Loucy (cell line): ENCODE data around the gene FUT7.

ENCODE experiments used
- CTCF ChIP-seq: fragments of 200-600 bp; sonication (generic); conservative IDR thresholded peaks from 2 replicates; pipeline ENCODE4 v1.5.1; 2014; ENCODE audit warnings: mild to moderate bottlenecking, antibody characterized with exemption, low read length
- EZH2phosphoT487 ChIP-seq: fragments of 200-600 bp; IDR thresholded peaks from 2 replicates; pipeline ENCODE4 v1.6.1; 2018; ENCODE audit warnings: antibody characterized with exemption, mild to moderate bottlenecking, moderate library complexity, borderline replicate concordance

GRCh38 chr9:137063311-137064026, 31.6 kb upstream of the FUT7 start:
- TF ChIP-seq CTCF, result no peak
- no peak for TF ChIP-seq EZH2phosphoT487
